ENCODE data around the gene CRAMP1.
A peak's percentile ranks its signal among the peaks of the same experiment; 100 is the strongest.
"Not testable (repeated sequence)": the region's sequence is repeated elsewhere in the genome, so short reads cannot be mapped to it uniquely, and the experiment has no call there.

CRAMP1 gene

GRCh38 chr16:1708083-1708767, 96.1 kb downstream of the CRAMP1 start:
- Histone ChIP-seq H3K9ac (ENCODE audit: low read length) (peak overlapping the region; percentile 90), H3K4me3 (ENCODE audit: low read length) (peak overlapping the region; percentile 92), H3K9me3 (ENCODE audit: control insufficient read depth, low read length) (no peaks in the 10 kb centered on the region), H3K36me3 (ENCODE audit: control insufficient read depth, insufficient read depth, low read length, severe bottlenecking) (no peaks in the 10 kb centered on the region), H3K4me1 (ENCODE audit: control insufficient read depth, insufficient read depth, low read length) (peaks cover 39% of the 10 kb centered on the region), H3K27me3 (replicated peaks; ENCODE audit: control insufficient read depth, insufficient read depth, low read length) (no peaks in the 10 kb centered on the region)
- DNase-seq (ENCODE audit: low read depth) = no peak

GRCh38 chr16:1708768-1709180, 96.6 kb downstream of the CRAMP1 start:
- Histone ChIP-seq H3K9ac (ENCODE audit: low read length) (peak overlapping the region; percentile 90), H3K27me3 (replicated peaks; ENCODE audit: control insufficient read depth, insufficient read depth, low read length) (no peaks in the 10 kb centered on the region), H3K9me3 (ENCODE audit: control insufficient read depth, low read length) (no peaks in the 10 kb centered on the region), H3K4me3 (ENCODE audit: low read length) (peak overlapping the region; percentile 92), H3K36me3 (ENCODE audit: control insufficient read depth, insufficient read depth, low read length, severe bottlenecking) (no peaks in the 10 kb centered on the region), H3K4me1 (ENCODE audit: control insufficient read depth, insufficient read depth, low read length) (peaks cover 42% of the 10 kb centered on the region)
- DNase-seq (ENCODE audit: low read depth) = peak; percentile 12

GRCh38 chr16:1709356-1709755, 97.2 kb downstream of the CRAMP1 start:
- Histone ChIP-seq H3K36me3 (ENCODE audit: control insufficient read depth, insufficient read depth, low read length, severe bottlenecking) (no peaks in the 10 kb centered on the region), H3K9me3 (ENCODE audit: control insufficient read depth, low read length) (no peaks in the 10 kb centered on the region), H3K27me3 (replicated peaks; ENCODE audit: control insufficient read depth, insufficient read depth, low read length) (no peaks in the 10 kb centered on the region), H3K9ac (ENCODE audit: low read length) (peak overlapping the region; percentile 27), H3K4me1 (ENCODE audit: control insufficient read depth, insufficient read depth, low read length) (peaks cover 42% of the 10 kb centered on the region), H3K4me3 (ENCODE audit: low read length) (peak overlapping the region; percentile 92)
- DNase-seq (ENCODE audit: low read depth) = no peak

GRCh38 chr16:1710811-1711507, 98.8 kb downstream of the CRAMP1 start:
- Histone ChIP-seq H3K36me3 (ENCODE audit: control insufficient read depth, insufficient read depth, low read length, severe bottlenecking) (no peaks in the 10 kb centered on the region), H3K9ac (ENCODE audit: low read length) (no peak overlapping the region), H3K9me3 (ENCODE audit: control insufficient read depth, low read length) (no peaks in the 10 kb centered on the region), H3K4me3 (ENCODE audit: low read length) (no peak overlapping the region), H3K27me3 (replicated peaks; ENCODE audit: control insufficient read depth, insufficient read depth, low read length) (no peaks in the 10 kb centered on the region), H3K4me1 (ENCODE audit: control insufficient read depth, insufficient read depth, low read length) (peaks cover 42% of the 10 kb centered on the region)
- no peak for DNase-seq (ENCODE audit: low read depth)

GRCh38 chr16:1712791-1713261, 100.7 kb downstream of the CRAMP1 start:
- no peaks in the 10 kb centered on the region for H3K9me3 ChIP-seq (ENCODE audit: control insufficient read depth, low read length)
- peak; percentile 12 for DNase-seq (ENCODE audit: low read depth)
- H3K9ac ChIP-seq (ENCODE audit: low read length) = no peak overlapping the region
- H3K4me3 ChIP-seq (ENCODE audit: low read length) = no peak overlapping the region
- H3K27me3 ChIP-seq (replicated peaks; ENCODE audit: control insufficient read depth, insufficient read depth, low read length) = no peaks in the 10 kb centered on the region
- H3K36me3 ChIP-seq (ENCODE audit: control insufficient read depth, insufficient read depth, low read length, severe bottlenecking) = no peaks in the 10 kb centered on the region
- H3K4me1 ChIP-seq (ENCODE audit: control insufficient read depth, insufficient read depth, low read length) = peaks cover 32% of the 10 kb centered on the region

- Histone ChIP-seq H3K4me3 (ENCODE audit: low read length) (no peak overlapping the region), H3K9me3 (ENCODE audit: control insufficient read depth, low read length) (no peaks in the 10 kb centered on the region), H3K36me3 (ENCODE audit: control insufficient read depth, insufficient read depth, low read length, severe bottlenecking) (no peaks in the 10 kb centered on the region), H3K9ac (ENCODE audit: low read length) (no peak overlapping the region), H3K27me3 (replicated peaks; ENCODE audit: control insufficient read depth, insufficient read depth, low read length) (no peaks in the 10 kb centered on the region), H3K4me1 (ENCODE audit: control insufficient read depth, insufficient read depth, low read length) (peaks cover 27% of the 10 kb centered on the region)
- no peak for DNase-seq (ENCODE audit: low read depth)
Measured at GRCh38 chr16:1713331-1713730, 101.2 kb downstream of the CRAMP1 start.

- H3K9ac ChIP-seq (ENCODE audit: low read length) = no peak overlapping the region
- no peaks in the 10 kb centered on the region for H3K9me3 ChIP-seq (ENCODE audit: control insufficient read depth, low read length)
- H3K4me1 ChIP-seq (ENCODE audit: control insufficient read depth, insufficient read depth, low read length) = peaks cover 21% of the 10 kb centered on the region
- H3K4me3 ChIP-seq (ENCODE audit: low read length) = no peak overlapping the region
- no peaks in the 10 kb centered on the region for H3K27me3 ChIP-seq (replicated peaks; ENCODE audit: control insufficient read depth, insufficient read depth, low read length)
- no peak for DNase-seq (ENCODE audit: low read depth)
- H3K36me3 ChIP-seq (ENCODE audit: control insufficient read depth, insufficient read depth, low read length, severe bottlenecking) = no peaks in the 10 kb centered on the region
Measured at GRCh38 chr16:1713933-1714332, 101.8 kb downstream of the CRAMP1 start.

- DNase-seq (ENCODE audit: low read depth) = no peak
- Histone ChIP-seq H3K27me3 (replicated peaks; ENCODE audit: control insufficient read depth, insufficient read depth, low read length) (no peaks in the 10 kb centered on the region), H3K4me3 (ENCODE audit: low read length) (no peak overlapping the region), H3K9me3 (ENCODE audit: control insufficient read depth, low read length) (no peaks in the 10 kb centered on the region), H3K9ac (ENCODE audit: low read length) (no peak overlapping the region), H3K36me3 (ENCODE audit: control insufficient read depth, insufficient read depth, low read length, severe bottlenecking) (no peaks in the 10 kb centered on the region), H3K4me1 (ENCODE audit: control insufficient read depth, insufficient read depth, low read length) (peaks cover 12% of the 10 kb centered on the region)
Measured at GRCh38 chr16:1715220-1715619, 103.1 kb downstream of the CRAMP1 start.

GRCh38 chr16:1718236-1718635, 106.1 kb downstream of the CRAMP1 start:
- H3K36me3 ChIP-seq (ENCODE audit: control insufficient read depth, insufficient read depth, low read length, severe bottlenecking); H3K9me3 ChIP-seq (ENCODE audit: control insufficient read depth, low read length); H3K27me3 ChIP-seq (replicated peaks; ENCODE audit: control insufficient read depth, insufficient read depth, low read length); H3K4me3 ChIP-seq (ENCODE audit: low read length); H3K9ac ChIP-seq (ENCODE audit: low read length); DNase-seq (ENCODE audit: low read depth): not testable (repeated sequence)
- peaks cover 15% of the 10 kb centered on the region for H3K4me1 ChIP-seq (ENCODE audit: control insufficient read depth, insufficient read depth, low read length)

GRCh38 chr16:1719559-1720229, 107.5 kb downstream of the CRAMP1 start:
- H3K4me1 ChIP-seq (ENCODE audit: control insufficient read depth, insufficient read depth, low read length) = peaks cover 14% of the 10 kb centered on the region
- H3K27me3 ChIP-seq (replicated peaks; ENCODE audit: control insufficient read depth, insufficient read depth, low read length); H3K36me3 ChIP-seq (ENCODE audit: control insufficient read depth, insufficient read depth, low read length, severe bottlenecking); H3K9ac ChIP-seq (ENCODE audit: low read length); H3K4me3 ChIP-seq (ENCODE audit: low read length); DNase-seq (ENCODE audit: low read depth); H3K9me3 ChIP-seq (ENCODE audit: control insufficient read depth, low read length): not testable (repeated sequence)

- Histone ChIP-seq H3K4me3 (ENCODE audit: low read length) (no peak overlapping the region), H3K27me3 (replicated peaks; ENCODE audit: control insufficient read depth, insufficient read depth, low read length) (no peaks in the 10 kb centered on the region), H3K4me1 (ENCODE audit: control insufficient read depth, insufficient read depth, low read length) (peaks cover 14% of the 10 kb centered on the region), H3K9ac (ENCODE audit: low read length) (no peak overlapping the region), H3K9me3 (ENCODE audit: control insufficient read depth, low read length) (no peaks in the 10 kb centered on the region), H3K36me3 (ENCODE audit: control insufficient read depth, insufficient read depth, low read length, severe bottlenecking) (peaks cover 6% of the 10 kb centered on the region)
- no peak for DNase-seq (ENCODE audit: low read depth)
Measured at GRCh38 chr16:1721372-1721771, 109.2 kb downstream of the CRAMP1 start.
